ENCODE results near the gene CYTH1.

CYTH1 gene

GRCh38 chr17:78650093-78650715, 131.9 kb downstream of the CYTH1 start:
- DNase-seq (ENCODE audit: low read depth, low spot score) = no peak

- DNase-seq (ENCODE audit: low read depth, low spot score) = no peak
Measured at GRCh38 chr17:78648293-78648692, 133.8 kb downstream of the CYTH1 start.

- no peak for DNase-seq (ENCODE audit: low read depth, low spot score)
Measured at GRCh38 chr17:78647032-78647431, 135.0 kb downstream of the CYTH1 start.

- no peak for DNase-seq (ENCODE audit: low read depth, low spot score)
Measured at GRCh38 chr17:78645421-78646295, 136.4 kb downstream of the CYTH1 start.

- DNase-seq (ENCODE audit: low read depth, low spot score) = no peak
Measured at GRCh38 chr17:78644931-78645351, 137.1 kb downstream of the CYTH1 start.

GRCh38 chr17:78644224-78644623, 137.8 kb downstream of the CYTH1 start:
- DNase-seq (ENCODE audit: low read depth, low spot score) = no peak

GRCh38 chr17:78643326-78643725, 138.7 kb downstream of the CYTH1 start:
- DNase-seq (ENCODE audit: low read depth, low spot score) = no peak

- no peak for DNase-seq (ENCODE audit: low read depth, low spot score)
Measured at GRCh38 chr17:78642707-78643106, 139.4 kb downstream of the CYTH1 start.

GRCh38 chr17:78641666-78642065, 140.4 kb downstream of the CYTH1 start:
- no peak for DNase-seq (ENCODE audit: low read depth, low spot score)

- no peak for DNase-seq (ENCODE audit: low read depth, low spot score)
Measured at GRCh38 chr17:78641243-78641642, 140.8 kb downstream of the CYTH1 start.

GRCh38 chr17:78640700-78641099, 141.4 kb downstream of the CYTH1 start:
- no peak for DNase-seq (ENCODE audit: low read depth, low spot score)

GRCh38 chr17:78637643-78638420, 144.2 kb downstream of the CYTH1 start:
- no peak for DNase-seq (ENCODE audit: low read depth, low spot score)

- DNase-seq (ENCODE audit: low read depth, low spot score) = no peak
Measured at GRCh38 chr17:78637146-78637545, 144.9 kb downstream of the CYTH1 start.

- no peak for DNase-seq (ENCODE audit: low read depth, low spot score)
Measured at GRCh38 chr17:78634154-78634553, 147.9 kb downstream of the CYTH1 start.

- no peak for DNase-seq (ENCODE audit: low read depth, low spot score)
Measured at GRCh38 chr17:78629436-78629995, 152.6 kb downstream of the CYTH1 start.

- DNase-seq (ENCODE audit: low read depth, low spot score) = no peak
Measured at GRCh38 chr17:78628547-78629435, 153.3 kb downstream of the CYTH1 start.

GRCh38 chr17:78624324-78625151, 157.5 kb downstream of the CYTH1 start:
- DNase-seq (ENCODE audit: low read depth, low spot score) = no peak

All from brain pericyte (primary cell).